ENCODE results near the gene SFMBT2.

DNA sequence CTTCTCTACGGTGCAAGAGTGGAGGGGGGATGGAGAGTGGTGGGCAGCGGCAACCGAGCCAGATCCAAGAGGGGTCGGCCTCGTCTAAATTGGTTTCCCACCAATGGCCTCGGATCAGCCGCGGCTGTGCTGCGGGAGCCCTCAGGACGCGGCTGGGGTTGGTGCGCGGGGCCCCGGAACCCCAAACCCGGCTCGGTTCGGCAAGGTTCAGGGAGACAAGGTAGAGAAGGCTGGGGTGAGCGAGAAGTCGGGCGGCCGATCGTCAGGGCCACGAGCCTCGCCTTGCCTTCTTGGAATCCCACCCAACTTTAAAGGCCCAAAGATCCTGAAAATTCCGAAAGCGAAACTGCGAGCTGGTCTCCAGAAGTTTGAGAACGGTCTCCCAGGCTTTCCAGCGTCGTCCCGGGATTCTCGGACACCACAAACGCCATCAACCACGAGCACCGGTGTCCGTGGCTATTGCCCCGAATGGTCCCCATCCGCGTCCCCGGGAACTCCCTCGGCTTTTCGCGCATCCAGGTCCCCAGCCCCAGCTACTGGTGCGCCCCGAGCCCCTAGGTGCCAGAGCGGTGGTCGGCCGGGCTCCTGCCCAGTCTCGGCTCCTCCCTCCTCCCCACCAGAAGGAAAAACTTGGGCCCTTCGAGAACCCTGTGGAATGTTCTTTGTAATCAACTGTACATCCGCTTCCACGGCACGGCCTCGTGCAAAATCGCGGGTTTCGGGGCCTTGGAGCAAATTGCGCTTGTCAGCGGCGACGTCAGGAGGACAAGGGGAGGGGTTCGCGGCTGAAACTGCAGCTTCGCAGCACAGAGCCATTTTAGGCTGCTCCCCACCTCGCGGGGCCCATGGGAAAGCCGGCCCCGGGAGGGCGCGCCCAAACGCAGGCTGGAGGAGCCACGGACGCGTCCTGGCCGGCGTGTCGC is 3.2 kb downstream of the SFMBT2 start:
- TF ChIP-seq, protein P1, sequence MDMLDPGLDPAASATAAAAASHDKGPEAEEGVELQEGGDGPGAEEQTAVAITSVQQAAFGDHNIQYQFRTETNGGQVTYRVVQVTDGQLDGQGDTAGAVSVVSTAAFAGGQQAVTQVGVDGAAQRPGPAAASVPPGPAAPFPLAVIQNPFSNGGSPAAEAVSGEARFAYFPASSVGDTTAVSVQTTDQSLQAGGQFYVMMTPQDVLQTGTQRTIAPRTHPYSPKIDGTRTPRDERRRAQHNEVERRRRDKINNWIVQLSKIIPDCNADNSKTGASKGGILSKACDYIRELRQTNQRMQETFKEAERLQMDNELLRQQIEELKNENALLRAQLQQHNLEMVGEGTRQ (IDR thresholded peaks at IDR 0.05; ENCODE audit: low read depth, low read length) = no peak
- TF ChIP-seq SMC3 (IDR thresholded peaks at IDR 0.05; ENCODE audit: low read depth, low read length) (no peak), CEBPB (IDR thresholded peaks at IDR 0.05; ENCODE audit: low read depth, low read length) (no peak), RAD21 (IDR thresholded peaks at IDR 0.05; ENCODE audit: low read length) (no peak), MAFK (IDR thresholded peaks at IDR 0.05; ENCODE audit: low read depth, low read length) (no peak), POLR2A (IDR thresholded peaks at IDR 0.05; ENCODE audit: low read depth, low read length) (no peak), BHLHE40 (IDR thresholded peaks at IDR 0.05; ENCODE audit: low read depth, low read length) (no peak), RCOR1 (IDR thresholded peaks at IDR 0.05; ENCODE audit: insufficient replicate concordance, low read length) (no peak), MAZ (IDR thresholded peaks at IDR 0.05; ENCODE audit: borderline replicate concordance, low read depth, low read length) (no peak)
- TF ChIP-seq, protein P2, sequence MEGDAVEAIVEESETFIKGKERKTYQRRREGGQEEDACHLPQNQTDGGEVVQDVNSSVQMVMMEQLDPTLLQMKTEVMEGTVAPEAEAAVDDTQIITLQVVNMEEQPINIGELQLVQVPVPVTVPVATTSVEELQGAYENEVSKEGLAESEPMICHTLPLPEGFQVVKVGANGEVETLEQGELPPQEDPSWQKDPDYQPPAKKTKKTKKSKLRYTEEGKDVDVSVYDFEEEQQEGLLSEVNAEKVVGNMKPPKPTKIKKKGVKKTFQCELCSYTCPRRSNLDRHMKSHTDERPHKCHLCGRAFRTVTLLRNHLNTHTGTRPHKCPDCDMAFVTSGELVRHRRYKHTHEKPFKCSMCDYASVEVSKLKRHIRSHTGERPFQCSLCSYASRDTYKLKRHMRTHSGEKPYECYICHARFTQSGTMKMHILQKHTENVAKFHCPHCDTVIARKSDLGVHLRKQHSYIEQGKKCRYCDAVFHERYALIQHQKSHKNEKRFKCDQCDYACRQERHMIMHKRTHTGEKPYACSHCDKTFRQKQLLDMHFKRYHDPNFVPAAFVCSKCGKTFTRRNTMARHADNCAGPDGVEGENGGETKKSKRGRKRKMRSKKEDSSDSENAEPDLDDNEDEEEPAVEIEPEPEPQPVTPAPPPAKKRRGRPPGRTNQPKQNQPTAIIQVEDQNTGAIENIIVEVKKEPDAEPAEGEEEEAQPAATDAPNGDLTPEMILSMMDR (conservative IDR thresholded peaks at IDR 0.05; ENCODE audit: low read depth, low read length) = no peak
- TF ChIP-seq, protein P3, sequence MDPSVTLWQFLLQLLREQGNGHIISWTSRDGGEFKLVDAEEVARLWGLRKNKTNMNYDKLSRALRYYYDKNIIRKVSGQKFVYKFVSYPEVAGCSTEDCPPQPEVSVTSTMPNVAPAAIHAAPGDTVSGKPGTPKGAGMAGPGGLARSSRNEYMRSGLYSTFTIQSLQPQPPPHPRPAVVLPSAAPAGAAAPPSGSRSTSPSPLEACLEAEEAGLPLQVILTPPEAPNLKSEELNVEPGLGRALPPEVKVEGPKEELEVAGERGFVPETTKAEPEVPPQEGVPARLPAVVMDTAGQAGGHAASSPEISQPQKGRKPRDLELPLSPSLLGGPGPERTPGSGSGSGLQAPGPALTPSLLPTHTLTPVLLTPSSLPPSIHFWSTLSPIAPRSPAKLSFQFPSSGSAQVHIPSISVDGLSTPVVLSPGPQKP (IDR thresholded peaks at IDR 0.05; ENCODE audit: borderline replicate concordance, low read depth, low read length) = no peak

Measured in IMR-90 (cell line).